NCI-H748 treated with DMSO at 0.1 percent for 48 hours (cell line): Measurements from ENCODE around the gene HPD.

ENCODE experiments used
- DNase-seq: peaks from one replicate; lab custom pipeline; 2025; lab: John Stamatoyannopoulos, UW

The HPD gene

DNA sequence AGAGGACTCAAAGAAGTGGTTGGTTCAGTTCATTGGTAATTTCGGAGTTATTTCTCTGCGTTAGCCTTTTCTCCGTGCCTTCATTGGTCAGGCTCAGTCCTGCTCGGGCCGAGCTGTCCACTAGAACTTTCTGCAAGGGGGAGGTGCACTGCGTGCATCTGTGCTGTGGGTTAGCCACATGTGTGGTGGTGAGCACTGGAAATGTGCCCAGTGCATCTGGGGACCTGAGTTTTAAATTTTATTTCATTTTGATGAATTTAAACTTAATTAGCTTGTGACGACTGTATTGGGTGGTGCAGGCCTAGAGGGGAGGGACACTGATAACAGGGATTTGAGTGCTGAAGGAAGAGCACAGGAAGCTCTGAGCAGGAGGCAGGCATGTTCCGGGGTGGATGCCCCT lies 30.4 kb downstream of the HPD start:
- DNase-seq: no peak

DNA sequence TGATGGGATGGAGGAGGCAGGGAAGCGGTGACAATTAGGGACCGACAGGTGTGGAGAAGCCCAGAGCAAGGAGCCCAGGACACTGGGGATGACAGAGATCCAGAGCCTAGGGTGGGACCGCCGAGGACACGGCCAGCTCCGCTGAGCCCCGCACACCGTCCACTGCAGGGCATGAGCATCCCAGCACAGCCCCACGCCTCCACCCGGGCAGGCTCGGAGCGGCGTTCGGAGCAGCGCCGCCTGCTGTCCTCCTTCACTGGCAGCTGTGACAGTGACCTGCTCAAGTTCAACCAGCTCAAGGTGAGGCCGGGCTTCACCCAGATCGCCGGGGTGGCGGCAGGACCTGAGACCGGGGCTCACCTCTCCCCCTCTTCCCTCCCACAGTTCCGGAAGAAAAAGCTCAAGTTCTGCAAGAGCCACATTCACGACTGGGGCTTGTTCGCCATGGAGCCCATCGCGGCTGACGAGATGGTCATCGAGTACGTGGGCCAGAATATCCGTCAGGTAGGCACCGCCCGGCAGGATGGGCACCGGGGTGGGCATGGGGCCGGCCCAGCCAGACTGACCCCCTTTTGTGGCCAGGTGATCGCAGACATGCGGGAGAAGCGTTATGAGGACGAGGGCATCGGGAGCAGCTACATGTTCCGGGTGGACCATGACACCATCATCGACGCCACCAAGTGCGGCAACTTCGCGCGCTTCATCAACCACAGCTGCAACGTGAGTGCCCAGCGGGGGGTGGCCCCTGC lies 31.1 kb downstream of the HPD start:
- DNase-seq: no peak

DNA sequence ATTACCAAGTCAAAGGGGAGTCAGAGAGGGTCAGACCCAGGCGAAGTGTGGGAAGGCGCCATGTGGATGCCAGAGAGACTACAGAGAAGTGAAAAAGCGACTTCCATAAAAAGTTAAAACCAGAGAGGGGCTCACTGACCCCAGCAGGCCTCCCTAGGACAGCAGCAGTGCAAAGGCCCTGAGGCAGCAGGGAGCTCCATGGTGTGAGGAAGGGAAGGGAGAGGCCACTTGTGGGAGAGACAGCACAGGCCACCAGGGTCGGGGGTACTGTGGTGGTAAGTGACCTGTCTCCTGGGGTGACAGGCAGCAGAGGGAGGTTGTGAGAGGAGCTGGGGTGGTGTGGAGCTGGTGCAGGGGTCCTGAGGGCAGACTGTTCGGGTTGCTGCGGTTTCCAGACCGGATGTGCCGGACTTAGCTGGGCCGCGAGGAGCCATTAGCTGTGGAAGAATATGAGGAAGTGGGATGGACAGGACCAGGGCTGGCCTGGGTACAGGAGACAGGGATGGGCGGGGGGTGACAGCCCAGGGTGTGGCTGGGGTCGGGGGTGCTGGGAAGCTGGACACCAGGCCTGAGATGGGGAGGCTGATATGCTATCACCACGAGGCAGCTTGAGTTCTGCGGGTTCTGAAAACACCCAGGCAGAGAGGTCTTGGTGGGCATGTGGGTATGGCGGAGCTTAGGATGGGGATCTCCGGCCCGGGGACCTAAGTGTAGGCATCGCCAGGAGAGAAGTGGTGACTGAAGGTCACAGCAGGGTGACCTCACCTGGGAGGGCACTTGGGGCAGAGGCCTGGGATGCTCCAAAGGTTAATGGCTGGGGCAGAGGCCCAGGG lies 32.1 kb downstream of the HPD start:
- DNase-seq: no peak

DNA sequence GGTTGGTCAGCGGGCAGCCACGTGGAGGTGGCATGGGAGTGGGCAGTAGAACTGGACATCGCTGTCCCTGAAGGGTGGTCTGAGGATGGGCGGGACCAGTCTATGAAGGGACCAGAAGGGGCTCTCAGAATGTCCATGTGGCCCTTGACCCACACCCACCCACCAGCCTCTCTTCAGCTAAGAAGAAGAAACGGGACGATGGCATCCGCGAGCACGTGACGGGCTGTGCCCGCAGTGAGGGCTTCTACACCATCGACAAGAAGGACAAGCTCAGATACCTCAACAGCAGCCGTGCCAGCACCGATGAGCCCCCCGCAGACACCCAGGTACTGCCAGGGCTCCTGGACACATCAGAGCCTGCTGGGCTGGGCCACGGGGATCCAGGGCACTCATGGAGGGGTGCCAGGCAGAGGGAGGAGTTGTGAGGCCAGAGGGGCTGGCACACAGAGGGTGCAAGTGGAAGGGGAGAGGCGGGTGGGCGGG lies 33.6 kb downstream of the HPD start:
- no peak for DNase-seq

DNA sequence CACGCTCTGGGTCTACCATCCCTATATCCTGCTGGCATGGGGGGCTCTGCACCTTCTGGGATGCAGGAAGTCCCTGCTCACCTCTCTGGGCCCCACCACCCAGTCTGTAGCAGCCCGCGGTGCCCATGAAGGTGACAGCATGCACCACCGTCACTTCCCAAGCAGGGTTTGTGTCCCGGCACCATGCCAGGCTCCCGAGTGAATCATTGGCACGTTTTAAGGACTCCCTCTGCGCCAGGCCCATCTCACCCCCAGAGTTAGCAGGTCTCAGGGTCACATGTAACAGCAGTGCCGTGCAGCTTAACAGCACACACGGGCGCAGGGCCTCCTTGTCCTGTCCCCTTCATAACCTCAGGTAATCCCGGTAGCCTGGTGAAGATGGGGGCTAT lies 34.9 kb downstream of the HPD start:
- DNase-seq: no peak

DNA sequence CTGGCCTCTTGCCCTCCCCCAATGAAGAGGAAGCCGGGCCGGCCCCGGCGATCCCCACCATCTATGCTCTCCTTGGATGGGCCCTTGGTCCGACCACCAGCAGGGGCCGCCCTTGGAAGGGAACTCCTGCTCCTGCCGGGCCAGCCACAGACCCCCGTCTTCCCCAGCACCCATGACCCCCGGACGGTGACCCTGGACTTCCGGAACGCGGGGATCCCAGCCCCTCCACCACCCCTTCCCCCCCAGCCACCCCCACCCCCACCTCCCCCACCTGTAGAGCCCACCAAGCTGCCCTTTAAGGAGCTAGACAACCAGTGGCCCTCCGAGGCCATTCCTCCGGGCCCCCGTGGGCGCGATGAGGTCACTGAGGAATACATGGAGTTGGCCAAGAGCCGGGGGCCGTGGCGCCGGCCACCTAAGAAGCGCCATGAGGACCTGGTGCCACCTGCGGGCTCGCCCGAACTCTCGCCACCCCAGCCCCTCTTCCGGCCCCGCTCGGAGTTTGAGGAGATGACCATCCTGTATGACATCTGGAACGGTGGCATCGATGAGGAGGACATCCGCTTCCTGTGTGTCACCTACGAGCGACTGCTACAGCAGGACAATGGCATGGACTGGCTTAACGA lies 35.4 kb downstream of the HPD start:
- no peak for DNase-seq

DNA sequence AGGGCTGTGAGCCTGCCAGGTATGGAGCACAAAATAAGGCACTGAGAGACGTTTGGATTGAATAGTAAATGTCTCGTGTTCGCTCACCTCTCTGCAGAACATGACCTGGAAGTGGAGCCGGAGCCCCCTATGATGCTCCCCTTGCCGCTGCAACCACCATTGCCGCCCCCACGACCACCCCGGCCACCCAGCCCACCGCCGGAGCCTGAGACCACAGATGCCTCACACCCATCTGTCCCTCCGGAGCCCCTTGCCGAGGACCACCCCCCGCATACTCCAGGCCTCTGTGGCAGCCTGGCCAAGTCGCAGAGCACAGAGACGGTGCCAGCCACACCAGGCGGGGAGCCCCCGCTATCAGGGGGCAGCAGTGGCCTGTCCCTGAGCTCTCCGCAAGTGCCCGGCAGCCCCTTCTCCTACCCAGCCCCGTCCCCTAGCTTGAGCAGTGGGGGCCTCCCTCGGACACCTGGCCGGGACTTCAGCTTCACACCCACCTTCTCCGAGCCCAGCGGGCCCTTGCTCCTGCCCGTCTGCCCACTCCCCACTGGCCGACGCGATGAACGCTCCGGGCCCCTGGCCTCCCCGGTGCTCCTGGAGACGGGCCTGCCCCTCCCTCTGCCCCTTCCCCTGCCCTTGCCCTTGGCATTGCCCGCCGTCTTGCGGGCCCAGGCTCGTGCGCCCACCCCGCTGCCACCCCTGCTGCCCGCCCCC lies 36.1 kb downstream of the HPD start:
- no peak for DNase-seq

DNA sequence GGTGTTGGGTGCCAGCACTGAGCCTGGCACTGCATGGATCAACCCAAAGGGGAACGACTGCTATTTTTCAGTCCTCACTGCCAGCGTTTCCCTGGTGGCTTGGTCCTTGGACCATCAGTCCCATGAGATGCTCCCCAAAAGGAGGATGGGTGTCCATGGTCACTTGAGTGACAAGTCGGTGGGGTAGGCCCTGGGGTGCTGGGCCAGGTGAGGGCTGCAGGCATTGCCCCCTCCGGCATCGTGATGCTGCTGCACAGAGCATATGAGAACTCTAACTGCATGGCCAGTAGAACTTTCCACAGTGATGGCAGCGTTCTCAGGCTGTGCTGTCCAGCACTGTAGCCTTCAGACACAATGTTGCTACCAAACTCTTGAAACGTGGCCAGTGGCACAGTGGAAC lies 38.6 kb downstream of the HPD start:
- no peak for DNase-seq

DNA sequence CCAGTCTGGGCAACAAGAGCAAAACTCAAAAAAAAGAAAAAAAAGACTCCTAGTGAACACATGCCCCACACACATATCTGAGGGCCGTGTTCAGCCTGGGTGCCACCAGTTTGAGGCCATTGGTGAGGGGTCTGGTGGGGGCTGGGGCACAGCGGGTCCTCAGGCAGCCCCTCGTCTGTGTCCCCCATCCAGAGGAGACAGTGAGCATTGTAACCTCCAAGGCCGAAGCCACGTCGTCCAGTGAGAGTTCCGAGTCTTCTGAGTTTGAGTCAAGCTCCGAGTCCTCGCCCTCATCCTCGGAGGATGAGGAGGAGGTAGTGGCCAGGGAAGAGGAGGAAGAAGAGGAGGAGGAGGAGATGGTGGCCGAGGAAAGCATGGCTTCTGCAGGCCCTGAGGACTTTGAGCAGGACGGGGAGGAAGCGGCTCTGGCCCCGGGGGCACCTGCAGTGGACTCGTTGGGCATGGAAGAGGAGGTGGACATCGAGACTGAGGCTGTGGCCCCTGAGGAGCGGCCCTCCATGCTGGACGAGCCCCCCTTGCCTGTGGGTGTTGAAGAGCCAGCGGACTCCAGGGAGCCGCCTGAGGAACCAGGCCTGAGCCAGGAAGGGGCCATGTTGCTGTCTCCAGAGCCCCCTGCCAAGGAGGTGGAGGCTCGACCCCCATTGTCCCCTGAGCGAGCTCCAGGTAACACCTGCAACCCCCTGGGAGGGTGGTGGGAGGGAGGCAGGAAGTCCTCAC lies 39.3 kb downstream of the HPD start:
- DNase-seq: no peak

DNA sequence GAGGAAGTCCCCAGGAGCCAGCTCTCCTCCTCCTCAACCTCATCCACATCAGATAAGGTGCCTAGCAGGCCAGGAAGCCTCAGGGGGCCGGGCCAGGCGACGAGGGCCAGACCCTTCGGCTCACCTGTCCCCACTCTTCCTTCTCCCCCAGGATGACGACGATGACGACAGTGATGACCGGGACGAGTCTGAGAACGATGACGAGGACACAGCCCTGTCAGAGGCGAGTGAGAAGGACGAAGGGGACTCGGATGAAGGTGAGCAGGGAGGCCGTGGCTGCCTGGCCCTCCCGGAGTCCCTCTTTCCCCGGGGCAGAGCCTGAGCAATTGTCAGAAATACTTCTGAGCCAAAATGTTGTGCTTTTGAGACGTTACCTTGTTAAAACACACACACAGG lies 41.0 kb downstream of the HPD start:
- DNase-seq: no peak

DNA sequence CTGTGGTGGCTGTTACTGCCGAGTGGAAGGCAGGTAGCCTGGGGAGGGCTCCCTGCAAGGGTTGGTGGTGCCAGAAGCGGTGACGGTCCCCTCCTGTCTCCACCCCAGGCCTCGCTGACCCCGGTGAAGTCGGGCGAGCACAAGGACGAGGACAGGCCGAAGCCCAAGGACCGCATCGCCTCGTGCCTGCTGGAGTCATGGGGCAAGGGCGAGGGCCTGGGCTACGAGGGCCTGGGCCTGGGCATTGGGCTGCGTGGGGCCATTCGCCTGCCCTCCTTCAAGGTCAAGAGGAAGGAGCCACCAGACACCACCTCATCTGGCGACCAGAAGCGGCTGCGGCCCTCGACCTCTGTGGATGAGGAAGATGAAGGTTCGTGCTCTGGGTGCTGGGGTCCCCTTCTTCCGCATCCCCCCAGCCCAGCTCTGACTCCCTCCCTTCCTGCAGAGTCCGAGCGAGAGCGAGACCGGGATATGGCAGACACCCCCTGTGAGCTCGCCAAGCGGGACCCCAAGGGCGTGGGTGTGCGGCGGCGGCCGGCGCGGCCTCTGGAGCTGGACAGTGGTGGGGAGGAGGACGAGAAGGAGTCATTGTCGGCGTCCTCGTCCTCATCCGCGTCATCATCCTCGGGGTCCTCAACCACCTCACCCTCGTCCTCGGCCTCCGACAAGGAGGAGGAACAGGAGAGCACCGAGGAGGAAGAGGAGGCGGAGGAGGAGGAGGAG lies 41.6 kb downstream of the HPD start:
- no peak for DNase-seq

DNA sequence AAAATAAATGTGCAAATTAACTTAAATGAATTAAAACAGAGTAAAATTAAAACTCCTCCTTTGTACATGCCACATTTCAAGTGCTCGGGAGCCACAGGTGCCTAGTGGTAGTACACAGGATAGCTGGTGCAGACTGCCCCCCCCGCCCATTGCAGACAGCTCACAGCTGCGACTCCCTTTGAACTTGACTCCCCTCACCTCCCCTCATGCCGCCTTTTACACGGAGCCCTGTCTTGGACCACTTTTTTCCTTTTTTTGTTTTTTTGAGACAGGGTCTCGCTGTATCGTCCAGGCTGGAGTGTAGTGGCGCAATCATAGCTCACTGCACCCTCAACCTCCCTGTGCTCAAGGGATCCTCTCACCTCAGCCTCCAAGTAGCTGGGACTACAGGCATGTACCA lies 43.4 kb downstream of the HPD start:
- no peak for DNase-seq

DNA sequence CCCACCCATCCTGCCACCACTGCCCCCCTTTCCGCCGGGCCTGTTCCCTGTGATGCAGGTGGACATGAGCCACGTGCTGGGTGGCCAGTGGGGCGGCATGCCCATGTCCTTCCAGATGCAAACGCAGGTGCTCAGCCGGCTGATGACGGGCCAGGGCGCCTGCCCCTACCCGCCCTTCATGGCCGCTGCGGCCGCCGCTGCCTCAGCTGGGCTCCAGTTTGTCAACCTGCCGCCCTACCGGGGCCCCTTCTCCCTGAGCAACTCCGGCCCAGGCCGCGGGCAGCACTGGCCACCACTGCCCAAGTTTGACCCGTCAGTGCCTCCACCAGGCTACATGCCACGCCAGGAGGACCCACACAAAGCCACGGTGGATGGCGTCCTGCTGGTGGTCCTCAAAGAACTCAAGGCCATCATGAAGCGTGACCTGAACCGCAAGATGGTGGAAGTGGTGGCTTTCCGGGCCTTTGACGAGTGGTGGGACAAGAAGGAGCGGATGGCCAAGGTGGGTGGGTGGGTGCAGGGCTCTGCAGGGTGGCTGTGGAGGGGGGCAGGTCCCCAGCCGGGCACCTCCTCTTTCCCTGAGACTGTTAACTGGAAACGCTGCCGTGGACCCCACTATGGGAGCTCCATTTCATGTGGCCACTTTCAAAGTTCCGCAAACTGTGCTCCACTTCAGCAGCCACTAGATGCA lies 44.1 kb downstream of the HPD start:
- DNase-seq: no peak

DNA sequence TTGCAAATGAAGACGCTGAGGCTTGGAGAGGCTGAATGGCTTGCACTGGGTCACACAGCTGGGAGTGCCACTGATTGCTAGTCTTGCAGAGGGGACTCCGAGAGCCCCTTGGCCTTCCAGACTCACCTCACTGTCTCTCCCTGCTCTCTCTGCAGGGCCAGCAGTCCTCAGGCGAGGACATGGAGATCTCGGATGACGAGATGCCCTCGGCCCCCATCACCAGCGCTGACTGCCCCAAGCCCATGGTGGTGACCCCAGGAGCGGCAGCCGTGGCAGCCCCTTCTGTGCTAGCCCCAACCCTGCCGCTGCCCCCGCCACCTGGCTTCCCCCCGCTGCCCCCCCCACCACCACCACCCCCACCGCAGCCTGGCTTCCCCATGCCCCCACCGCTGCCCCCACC lies 44.7 kb downstream of the HPD start:
- no peak for DNase-seq

DNA sequence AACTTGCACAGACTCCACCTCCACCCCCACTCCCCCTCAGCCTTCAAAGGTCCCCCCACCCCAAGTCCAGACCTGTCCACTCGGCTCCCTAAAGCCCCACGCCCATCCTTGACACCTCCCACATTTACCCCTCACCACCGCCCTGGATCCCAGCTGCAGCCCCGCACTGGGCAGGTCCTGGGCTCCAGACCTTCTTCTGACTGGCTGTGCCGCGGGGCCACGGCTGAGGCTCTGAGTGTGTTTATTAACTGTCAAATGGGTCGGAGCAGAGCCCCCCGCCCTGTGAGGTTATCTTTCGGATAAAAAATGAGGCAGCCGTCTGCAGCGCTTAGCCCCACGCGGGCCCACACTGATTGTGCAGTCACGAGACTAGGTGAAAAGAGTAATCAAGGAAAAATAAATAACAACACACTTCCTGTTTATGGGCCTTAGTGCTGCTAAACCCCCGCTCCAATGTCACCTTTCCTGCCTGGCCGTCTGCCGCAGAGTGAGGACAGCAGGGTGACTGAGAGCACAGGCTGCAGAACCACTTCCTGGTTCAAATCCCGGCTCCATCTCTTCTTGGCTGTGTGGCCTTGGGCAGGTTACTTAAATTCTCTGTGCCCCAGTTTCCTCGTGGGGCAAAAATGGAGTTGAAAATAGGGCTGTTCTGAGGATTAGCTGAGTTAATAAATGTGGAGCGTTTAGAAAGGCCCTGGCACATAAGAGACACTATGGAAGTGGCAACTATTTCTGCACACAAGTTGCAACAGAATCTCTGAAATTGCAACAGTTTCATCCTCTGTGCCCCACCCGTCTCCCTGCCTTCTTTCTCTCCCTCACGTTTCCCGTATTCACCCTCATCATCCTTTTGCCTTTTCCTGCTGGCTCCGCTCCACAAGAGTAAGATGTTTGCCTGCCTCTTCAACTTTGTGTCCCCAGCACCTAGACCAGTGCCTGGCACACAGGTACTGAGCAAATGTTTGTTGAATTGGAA lies 45.5 kb downstream of the HPD start:
- no peak for DNase-seq

DNA sequence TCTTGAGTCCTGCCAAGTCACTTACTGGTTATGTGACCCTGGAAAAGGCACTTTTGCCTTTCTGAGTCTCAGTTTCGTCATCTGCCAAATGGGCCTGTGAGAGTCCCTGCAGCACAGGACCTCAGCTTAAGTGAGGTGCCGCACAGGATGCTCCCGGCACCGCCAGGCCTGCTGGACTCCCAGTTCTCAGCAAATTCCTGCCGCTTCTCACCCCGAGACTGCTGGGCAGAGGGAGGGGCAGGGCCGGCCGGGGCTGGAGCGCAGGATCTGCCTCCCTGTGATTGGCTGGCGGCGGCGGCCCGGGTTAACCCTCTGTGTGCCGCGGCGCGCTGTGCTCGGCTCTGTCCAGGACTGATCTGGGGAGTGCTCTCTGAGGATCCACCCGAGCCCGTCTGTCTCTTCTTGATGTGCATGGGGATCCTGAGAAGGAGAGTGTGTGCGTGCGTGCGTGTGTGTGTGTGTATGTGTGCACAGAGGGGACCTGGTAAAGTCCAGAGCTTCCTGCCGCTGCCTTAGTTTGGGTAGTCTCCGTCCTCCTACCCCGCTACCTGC lies 46.3 kb downstream of the HPD start:
- DNase-seq: peak; percentile 26

DNA sequence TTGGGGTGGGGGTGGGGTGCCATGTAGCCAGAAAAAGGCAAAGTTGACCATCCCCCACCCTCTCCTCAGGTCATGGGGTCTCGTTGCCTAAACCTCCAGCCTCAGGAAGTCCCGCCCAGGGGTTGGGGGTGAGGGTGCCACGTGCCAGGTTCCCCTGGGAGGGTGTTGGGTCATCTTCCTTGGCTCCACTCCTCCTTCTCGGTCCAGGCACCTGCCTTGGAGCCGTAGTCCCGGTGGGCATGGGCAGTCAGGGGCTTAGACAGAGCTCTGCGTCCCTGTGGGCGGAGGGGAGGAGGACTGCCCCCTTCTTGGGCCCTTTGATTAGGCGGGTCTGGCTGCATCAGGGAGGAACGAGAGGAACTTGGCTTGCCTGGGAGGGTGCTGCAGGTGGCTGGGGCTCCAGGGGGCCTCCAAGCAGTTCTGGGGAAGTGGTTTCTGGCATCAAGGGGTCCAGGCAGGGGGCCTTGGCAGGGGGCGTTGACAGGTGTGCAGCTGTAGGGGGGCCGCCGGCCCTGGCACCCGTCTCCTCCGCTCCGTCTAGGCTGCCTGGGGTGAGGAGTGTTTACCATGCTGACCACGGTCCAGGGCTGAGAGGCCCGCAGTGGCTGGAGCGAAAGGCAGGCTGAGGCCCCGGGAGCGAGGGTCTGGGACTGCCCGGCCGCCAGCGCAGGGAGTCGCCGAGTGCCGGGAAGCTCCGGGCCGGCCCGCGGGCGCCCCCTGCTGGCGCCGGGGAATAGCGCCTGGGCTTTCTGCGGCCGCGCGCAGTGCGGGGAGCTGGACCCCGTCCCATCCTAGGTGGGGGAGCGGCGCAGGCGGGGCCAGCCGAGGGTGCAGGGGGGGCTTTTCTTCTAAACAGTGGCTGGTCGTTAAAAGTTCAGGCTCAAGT lies 47.0 kb downstream of the HPD start:
- DNase-seq: peak; percentile 43
